ENCODE data around the gene PIGT.
A peak's percentile ranks its signal among the peaks of the same experiment; 100 is the strongest.

Gene PIGT

DNA sequence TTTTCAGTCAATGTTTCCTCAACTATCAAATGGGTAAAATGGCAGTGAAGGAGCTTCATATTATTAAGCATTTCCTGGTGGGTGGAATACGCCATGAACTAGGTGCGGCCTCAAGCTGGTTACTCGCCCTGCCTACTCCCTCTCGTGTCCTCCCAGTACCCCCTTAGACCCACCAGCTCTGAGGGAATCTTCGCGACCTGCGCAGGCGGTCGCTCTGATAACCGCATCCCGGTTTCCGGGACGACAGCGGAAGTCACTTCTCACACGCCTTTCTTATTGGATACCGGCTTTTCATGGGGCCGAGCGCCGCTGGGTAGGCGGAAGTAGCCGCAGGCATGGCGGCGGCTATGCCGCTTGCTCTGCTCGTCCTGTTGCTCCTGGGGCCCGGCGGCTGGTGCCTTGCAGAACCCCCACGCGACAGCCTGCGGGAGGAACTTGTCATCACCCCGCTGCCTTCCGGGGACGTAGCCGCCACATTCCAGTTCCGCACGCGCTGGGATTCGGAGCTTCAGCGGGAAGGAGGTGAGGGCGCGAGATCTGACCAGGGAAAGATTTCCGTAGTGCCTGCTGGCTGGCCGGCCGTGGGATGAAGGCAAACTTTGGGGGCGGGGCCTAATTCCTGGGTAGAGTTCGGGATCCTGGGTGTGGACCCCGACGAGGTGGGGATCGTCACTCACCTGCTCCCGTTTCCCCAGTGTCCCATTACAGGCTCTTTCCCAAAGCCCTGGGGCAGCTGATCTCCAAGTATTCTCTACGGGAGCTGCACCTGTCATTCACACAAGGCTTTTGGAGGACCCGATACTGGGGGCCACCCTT is at the start of gene PIGT:
TSS of gene PIGT (plus strand) at position 320 of the 816 bp plus-strand sequence. CDS start at position 336, 16 bp downstream.
- peak; percentile 73 to 74 for DNase-seq (ENCODE audit: low read depth in 2 of 2)

DNA sequence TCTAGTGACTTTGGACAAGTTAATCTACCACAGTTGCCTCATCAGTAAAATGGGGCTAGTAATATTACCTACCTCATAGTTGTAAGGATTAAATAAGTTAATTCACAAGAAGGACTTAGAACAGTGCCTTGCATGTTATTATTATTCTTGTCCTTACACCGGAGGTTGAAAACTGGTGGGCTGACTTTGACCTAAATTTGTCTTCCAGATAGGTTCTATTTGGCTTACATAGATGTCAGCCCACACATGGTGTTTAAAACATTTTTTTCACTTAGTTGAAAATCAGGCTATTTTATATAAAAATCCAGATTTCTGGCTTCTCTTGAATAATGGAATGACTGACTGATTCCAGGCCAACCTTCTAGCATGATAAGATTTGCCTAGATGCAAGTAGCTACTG is 49.7 kb upstream of the PIGT start:
- no peak for DNase-seq (ENCODE audit: low read depth in 2 of 2)

DNA sequence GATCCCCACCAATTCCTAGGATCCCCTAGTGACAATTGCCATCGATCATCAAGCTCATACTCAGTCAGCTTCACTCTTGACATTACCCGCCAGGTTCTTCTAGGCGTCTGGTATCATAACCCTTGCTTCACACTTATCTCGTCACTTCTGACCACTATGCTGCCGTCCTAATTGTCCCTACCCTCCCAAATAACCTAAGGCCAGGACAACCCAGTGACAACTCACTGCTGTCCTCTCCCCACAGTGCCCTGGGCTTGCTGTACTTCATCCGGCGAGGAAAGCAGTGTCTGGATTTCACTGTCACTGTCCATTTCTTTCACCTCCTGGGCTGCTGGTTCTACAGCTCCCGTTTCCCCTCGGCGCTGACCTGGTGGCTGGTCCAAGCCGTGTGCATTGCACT is 49.3 kb upstream of the PIGT start:
- no peak for DNase-seq (ENCODE audit: low read depth in 2 of 2)

DNA sequence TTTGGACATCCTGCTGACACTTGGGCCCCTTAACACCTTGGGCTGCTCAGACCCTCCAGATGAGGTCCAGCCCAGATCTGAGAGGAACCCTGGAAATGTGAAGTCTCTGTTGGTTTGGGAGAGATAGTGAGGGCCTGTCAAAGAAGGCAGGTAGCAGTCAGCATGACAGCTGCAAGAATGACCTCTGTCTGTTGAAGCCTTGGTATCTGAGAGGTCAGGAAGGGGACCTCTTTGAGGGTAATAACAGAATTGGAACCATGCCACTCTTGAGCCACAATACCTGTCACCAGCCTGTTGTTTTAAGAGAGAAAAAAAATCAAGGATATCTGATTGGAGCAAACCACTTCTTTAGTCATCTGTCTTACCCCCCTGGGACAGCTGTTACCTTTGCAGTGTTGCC is 48.8 kb upstream of the PIGT start:
- DNase-seq (ENCODE audit: low read depth in 2 of 2), result no peak

DNA sequence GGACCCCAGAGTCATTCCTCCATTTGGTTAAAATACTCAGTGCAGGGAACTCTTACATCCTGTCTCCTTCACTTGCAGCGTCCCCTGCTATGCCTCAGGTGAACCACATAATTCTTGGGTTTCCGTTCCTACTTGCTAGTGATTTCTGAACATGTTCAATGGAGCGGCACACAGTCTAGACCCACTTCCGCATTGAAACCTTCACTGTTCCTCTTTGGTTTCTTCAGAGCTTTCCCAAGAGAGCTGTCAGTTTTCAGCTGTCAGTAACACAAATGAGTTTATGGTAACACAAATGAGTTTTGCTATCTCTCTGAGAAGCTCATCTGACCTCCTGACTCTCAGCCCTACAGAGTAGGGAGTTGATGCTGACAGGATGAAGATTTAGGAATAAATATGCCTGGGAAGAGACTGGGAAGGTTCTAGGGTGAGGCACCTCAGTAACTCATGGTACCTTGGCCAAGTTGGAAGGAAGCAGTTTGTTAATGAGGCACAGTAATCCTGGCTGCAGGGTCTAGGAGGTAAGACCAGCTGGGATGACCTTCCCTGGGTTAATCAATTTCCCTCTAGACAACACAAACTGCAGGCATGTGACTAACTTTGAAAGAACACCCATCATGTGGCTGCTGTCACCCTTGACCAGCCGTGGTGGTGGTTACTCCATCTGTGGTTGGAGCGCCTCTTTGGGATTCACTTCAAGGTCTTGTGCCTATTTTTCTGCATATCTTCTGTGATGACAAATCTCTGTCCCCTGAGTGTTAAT is 47.5 kb upstream of the PIGT start:
- DNase-seq (ENCODE audit: low read depth in 2 of 2), result no peak

DNA sequence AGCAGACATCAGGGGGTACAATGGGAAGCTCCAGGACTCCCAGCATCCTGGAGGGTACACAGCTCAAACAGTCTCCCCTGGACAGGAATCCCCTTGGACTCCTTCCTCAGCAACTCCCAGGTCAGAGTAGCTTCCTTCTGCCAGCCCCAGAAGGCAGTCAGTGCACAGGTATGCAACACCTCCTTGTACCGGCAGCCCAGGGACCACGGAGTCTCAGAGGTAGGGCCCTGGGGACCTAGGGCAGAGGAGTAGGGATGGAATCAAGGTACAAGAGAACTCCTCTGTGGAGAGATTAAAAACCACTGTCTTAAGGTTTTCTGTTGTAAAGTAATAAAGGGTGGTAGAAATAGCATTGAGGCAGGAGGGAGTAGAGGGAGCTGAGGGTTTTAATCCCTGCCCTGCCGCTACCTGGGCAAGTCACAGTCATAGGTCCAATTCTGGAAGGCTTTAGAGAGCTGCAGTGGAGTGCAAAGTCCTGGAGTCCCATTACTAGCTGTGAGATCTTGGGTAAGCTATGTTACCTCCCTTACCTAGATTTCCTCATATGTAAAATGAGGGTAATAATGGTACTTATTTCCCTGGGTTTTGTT is 45.3 kb upstream of the PIGT start:
- no peak for DNase-seq (ENCODE audit: low read depth in 2 of 2)

DNA sequence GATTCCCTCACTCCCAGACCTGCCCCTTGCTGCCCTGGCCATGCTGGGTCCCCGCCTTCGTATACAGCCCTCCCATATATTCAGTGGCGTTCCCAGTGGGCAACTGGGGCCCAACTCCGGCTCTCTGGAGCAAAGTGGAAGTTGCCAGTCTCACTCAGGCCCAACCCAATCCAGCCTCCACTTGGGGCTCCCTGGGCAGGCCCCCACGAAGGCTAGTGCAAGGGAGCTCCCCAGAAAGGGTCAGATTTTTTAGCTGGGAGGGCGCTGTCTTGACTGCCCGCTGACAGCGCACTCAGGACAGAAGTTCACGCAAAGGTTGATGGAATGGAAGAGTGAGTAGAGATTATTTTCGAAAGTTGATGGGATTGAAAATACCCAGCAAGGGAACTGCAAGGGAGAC is 43.7 kb upstream of the PIGT start:
- no peak for DNase-seq (ENCODE audit: low read depth in 2 of 2)

DNA sequence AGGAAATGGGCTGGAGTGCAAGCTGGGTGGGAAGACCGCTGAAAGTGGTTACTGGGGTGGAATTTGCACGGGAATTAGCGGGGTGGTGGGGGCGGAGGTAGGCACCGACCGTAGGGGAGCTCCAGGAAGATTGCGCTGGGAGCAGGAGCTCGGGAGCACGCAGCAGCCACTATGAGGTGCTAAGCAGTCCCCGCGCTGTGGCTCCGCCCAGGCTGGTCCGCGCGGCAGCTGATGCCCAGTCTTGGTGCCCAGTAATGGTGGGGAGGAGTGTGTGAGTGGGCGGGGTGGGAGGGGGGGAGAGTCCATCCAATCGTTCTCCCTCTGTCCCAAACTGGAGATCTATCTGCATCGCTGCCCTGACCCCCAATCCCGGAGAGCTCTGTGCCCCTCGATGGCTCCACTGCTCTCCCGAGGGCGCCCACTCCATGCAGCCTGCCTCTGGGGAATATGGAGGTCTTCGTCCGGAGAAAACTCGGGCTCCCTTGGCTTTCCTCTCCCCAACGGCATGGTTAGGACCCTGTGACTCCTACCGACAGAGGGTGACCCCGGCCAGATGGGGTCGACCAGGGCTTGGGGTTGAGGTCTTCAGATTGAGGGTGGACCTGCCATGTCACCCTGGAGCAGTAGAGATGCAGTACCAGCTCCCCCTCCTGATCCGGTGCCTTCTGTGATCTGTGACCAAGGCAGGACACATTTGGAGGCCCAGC is 43.1 kb upstream of the PIGT start:
- no peak for DNase-seq (ENCODE audit: low read depth in 2 of 2)

DNA sequence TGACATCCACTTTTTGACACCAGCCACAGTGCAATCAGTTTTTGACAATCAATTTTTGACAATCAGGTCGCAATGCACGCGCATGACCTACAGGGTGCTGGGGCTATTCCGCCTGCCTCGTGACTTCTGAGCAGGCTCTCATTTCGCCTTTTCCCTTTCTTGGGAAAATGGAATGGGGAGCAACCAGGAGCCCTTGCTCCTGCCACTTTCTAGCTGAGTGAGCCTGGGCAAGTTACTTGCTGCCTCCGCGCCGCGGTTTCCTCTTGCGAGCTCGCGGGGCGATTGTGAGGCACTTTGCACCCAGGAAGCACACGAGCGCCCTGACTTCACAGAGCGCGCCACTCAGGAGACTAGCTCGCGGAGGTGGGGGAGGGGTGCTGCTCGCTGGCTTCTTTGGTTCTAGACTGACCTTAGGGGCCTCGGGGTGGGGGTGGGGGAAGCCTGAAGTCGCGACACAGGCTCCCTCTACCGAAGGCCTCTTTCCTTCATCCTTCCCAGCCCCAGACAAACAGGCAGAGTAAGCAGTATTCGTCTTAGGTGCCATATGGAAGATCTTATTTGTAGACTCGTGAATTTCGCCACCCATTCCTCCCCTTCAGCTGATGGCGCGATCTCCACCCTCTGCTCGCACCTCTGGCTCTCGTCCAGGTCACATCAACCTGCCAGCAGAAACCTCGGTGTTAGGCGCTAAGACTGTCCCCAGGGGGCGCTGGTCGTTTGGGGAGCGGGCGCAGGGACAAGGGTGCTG is 42.4 kb upstream of the PIGT start:
- peak; percentile 90 to 92 for DNase-seq (ENCODE audit: low read depth in 2 of 2)

DNA sequence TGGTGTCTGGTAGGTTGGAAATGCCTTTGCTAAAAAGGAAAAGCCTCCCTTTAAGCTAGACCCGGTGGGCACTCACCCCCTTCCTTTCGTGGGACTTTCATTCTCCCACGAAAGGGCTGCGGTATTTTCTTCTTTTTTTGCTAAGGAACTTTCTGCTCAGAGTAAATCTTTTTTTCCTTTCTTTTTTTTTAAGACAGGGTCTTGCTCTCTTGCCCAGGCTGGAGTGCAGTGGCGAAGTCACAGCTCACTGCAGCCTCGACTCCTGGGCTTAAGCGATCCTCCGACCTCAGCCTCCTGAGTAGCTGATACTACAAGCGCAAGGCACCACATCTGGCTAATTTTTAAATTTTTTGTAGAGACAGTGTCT is 41.9 kb upstream of the PIGT start:
- no peak for DNase-seq (ENCODE audit: low read depth in 2 of 2)

DNA sequence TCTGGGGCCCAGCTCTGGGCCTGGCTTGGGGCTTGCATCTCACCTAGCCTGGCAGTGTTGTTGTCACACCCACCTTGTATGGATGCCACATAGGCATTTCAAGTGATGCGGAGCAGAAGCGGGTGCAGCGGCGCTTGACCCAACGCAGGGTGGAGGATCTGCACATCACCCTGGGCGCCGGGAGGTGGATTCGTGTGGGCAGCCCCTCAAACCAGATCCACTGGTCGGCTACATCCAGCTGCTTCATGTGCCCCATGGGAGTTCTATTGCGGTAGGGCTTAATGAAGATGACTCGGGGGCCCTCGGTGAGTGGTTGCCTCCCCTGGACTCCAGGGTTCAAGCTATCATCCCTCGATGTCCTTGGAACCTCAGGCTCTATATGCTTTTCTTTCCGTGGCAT is 41.0 kb upstream of the PIGT start:
- DNase-seq (ENCODE audit: low read depth in 2 of 2), result no peak

DNA sequence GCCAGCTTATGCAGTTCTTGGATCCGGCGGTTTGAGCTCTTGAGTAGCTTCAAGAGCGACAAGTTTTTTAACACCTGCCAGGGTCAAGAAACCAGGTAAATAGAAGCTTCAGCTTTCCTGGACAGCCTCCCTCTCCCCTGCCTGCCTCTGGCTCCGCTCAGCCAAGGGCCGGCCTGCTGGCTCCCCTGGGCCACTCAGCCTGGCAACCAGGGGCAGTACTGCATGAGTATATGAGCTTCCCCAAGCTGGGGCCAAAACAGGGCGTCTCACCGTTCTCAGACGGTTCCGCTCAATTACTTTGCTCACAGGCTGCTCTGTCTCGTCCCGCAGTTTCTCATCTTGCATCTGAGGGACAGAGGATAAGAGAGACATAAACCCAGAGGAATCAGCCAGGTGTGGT is 38.7 kb upstream of the PIGT start:
- no peak for DNase-seq (ENCODE audit: low read depth in 2 of 2)

DNA sequence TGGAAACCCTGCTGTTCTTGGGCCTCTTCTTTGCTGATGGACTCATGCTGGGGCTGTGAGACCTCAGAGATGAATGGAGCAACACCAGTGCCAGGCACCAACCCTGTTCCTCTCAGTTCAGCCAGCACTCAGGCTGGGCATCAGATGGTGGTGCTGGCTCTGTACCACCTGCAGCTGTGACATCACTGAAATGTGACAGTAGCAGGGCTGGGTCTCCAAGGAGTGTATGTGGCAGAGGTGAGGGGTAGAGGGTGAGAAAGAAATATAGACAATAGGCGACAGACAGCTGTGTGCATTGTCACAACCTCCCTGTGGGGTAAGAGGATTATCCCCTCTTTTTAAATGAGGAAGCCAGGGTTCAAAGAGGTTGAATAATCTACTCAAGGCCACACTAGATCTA is 37.8 kb upstream of the PIGT start, which contains the start of gene TP53TG5:
TSS of gene TP53TG5 (minus strand) at position 135 of the 400 bp plus-strand sequence. CDS start at position 46, 89 bp downstream.
- DNase-seq (ENCODE audit: low read depth in 2 of 2), result no peak

DNA sequence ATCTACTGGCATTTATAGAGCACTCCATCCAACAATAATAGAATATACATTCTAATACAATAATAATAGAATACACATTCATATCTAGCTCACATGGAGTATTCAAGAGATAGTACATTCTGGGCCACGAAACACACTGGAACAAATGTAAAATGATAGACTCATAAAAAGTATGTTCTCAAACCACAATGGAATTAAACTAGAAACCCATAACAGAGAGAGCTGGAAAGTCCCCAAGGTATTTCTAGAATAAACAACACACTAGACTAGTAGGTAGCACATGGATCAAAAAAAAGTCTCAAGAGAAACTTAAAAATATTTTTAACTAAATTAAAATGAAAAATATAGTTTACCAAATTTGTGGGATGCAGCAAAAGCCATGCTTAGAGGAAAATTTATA is 28.7 kb upstream of the PIGT start:
- DNase-seq (ENCODE audit: low read depth in 2 of 2), result no peak

DNA sequence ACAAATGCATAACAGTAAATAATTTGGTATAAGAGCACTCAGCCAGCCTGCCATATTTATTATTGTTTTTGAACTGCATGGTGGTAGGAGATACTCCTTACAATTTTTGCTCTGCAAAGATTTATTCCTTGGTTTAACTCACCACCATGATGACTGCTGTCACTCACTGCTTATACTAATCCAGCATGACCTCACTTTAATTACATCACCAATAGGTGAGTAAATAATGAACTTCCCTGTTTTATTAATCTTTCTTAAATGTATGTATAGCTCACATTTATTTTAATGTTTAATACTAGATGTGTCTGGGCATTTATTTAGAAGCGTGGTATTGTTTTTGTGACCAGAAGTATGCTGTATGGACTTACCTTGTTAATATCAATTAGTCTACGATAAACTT is 25.0 kb upstream of the PIGT start:
- no peak for DNase-seq (ENCODE audit: low read depth in 2 of 2)

DNA sequence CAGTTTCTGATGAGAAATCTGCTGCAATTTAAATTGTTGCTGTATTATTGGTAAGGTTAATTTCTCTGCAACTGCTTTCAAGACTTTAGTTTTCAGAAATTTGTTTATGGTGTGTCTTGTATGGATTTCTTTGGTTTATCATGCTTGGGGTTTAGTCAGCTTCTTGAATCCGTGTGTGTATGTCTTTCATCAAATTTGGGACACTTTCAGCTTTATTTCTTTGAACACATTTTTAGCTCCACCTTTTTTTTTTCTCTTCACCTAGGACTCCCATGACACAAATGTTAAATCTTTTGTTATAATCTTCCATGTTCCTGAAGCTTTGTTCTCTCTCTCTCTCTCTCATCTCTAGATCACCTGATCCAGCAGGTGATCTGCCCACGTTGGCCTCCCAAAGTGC is 24.4 kb upstream of the PIGT start:
- no peak for DNase-seq (ENCODE audit: low read depth in 2 of 2)

DNA sequence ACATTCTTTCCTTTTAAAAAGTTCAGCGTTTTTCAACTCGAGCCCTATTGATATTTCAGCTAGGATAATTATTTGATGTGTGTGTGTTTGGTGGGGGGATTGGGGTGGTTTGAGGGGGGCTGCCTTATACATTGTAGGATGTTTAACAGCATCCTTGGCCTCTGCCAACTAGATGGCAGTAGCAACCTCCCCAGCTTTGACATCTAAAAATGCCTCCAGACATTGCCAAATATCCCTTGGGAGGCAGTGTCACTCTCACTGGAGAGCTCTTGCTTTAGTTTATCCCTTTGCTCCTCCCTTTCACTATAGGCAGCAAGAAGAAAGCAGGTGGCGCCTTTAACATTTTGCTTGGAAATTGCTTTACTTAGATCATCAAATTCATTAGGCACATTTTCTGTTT is 23.2 kb upstream of the PIGT start:
- DNase-seq (ENCODE audit: low read depth in 2 of 2), result no peak

DNA sequence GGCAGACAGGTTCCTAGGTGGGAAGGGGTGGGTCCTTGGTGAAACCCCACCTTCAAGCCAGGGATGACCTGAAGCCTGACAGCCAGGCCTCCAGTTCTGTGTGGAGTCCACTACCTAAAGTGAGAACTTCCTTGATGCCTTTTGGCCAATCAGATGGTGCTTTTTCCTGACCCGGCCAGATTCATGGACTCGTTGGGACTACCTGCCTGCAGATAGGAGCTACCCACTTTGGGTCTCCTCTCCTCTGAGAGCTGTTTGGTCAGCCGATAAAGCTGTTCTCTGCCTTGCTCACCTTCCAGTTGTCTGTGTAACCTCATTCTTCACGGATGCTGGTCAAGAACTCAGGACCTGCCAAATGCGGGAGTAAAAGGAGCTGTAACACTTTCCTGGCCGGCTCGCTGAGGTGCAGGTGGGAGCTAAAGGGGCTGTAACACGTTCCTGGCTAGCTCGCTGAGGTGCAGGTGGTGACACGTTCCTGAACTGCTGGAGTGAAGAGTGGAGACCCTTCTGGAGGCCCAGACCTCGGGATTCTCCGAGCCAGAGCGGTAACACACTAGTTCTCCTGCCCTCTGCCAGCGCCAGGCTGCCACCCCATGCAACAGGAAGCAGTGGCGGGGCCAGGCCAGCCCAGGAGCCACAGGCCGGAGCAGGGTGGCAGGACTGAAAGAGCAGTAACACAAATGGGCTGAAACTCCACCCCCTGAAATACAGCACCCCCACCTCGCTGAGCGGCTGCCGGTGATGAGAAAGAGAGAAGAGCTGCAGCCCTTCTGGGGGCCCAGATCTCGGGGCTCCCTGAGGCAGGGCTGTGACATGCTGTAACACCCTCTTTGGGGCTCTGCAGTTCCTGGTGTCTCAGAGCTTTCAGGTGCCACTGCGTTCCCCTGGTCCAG is 21.5 kb upstream of the PIGT start:
- DNase-seq (ENCODE audit: low read depth in 2 of 2), result no peak

DNA sequence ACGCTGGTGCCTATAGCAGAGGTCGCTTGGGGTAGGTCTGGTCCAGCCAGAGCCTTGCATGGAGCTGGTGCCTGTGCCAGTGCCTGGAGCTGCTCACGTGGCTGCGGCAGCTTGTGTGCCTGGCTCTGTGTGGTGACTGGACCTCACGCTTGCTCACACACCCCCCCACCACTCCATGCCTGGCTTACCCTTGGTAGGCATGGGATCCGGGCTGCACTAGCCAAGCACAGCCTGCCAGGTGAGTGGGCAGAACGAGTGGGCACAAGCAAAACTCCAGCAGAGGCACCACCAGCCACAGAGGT is 20.9 kb upstream of the PIGT start:
- DNase-seq (ENCODE audit: low read depth in 2 of 2), result no peak

DNA sequence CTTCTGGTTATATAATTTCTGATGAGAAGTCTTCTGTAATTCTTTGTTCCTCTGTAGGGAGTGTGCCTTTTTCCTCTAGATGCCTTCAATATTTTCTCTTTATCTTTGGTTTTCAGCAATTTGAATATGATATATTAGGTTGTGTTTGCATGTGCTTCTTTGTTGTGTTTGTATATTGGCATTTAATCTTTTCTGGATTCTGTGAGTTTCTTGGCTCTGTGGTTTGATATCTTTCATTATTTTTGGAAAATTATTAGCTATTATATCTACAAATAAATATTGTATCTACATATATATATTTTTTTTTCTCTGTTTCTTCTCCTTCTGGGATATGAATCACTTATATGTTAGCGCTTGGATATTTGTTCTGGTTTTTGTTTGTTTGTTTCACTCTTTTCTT is 16.9 kb upstream of the PIGT start:
- no peak for DNase-seq (ENCODE audit: low read depth in 2 of 2)
